PC-3 (cell line): ENCODE results near the gene RNF19B. TPM values are rescaled to one million over a fixed set of nuclear protein-coding genes. Genes with fewer than 3 reads are reported as not detected.

Experiments
- ATAC-seq: fragments of 200-7000 bp; cut with Tn5 transposase; 2 replicates; pipeline ENCODE4 v1.9.1; 2020; ENCODE audit warnings: mild to moderate bottlenecking, moderate library complexity
- BruUV-seq: library from RNA; stranded (reverse); fragments of 400-500 nt; replicated peaks from 2 replicates; lab custom pipeline; 2021; lab: Mats Ljungman, UMichigan
- CTCF ChIA-PET: fragments of 300-600 bp; sonication (Branson Sonifier 250); formaldehyde crosslinking; loops from one replicate; lab custom pipeline; 2022; ENCODE audit warnings: antibody characterized with exemption; lab: Charles Lee
- POLR2A ChIA-PET: fragments of 300-600 bp; sonication (Branson Sonifier 250); formaldehyde crosslinking; loops from one replicate; lab custom pipeline; 2022; ENCODE audit warnings: antibody characterized with exemption; ENCODE audit not compliant: unreplicated experiment; lab: Charles Lee
- DNase-seq: peaks from one replicate; pipeline ENCODE4 v3.0.0-alpha.2; 2015
- H2AFZ ChIP-seq: fragments of 300-600 bp; sonication (generic); 2 replicates; pipeline ENCODE4 v1.6.0; 2016; ENCODE audit warnings: antibody characterized with exemption, low read length
- H3F3A ChIP-seq: fragments of 300-600 bp; sonication (generic); one replicate; pipeline ENCODE4 v1.6.0; 2017; ENCODE audit warnings: antibody characterized with exemption, low read length, control low read depth, mild to moderate bottlenecking; ENCODE audit not compliant: unreplicated experiment
- H3K27ac ChIP-seq: fragments of 300-600 bp; sonication (generic); 2 replicates; pipeline ENCODE4 v1.5.1; 2016; ENCODE audit warnings: mild to moderate bottlenecking, low read length
- H3K27me3 ChIP-seq: fragments of 300-600 bp; sonication (generic); 2 replicates; pipeline ENCODE4 v1.6.1; 2016; ENCODE audit warnings: low read length, mixed read lengths
- H3K36me3 ChIP-seq: fragments of 300-600 bp; sonication (generic); 2 replicates; pipeline ENCODE4 v1.6.1; 2016; ENCODE audit warnings: low read depth, mixed run types, low read length, mixed read lengths
- H3K4me1 ChIP-seq: fragments of 300-600 bp; sonication (generic); 2 replicates; pipeline ENCODE4 v1.5.1; 2016; ENCODE audit warnings: low read length; ENCODE audit not compliant: insufficient read depth
- H3K4me2 ChIP-seq: fragments of 300-600 bp; sonication (generic); 2 replicates; pipeline ENCODE4 v1.6.0; 2016; ENCODE audit warnings: low read length
- H3K4me3 ChIP-seq: fragments of 300-600 bp; sonication (generic); 2 replicates; pipeline ENCODE4 v1.5.1; 2016; ENCODE audit warnings: mild to moderate bottlenecking, low read length, mixed read lengths
- H3K79me2 ChIP-seq: fragments of 300-600 bp; sonication (generic); 2 replicates; pipeline ENCODE4 v1.6.1; 2017; ENCODE audit warnings: low read length, mixed read lengths
- H3K9ac ChIP-seq: fragments of 300-600 bp; sonication (generic); 2 replicates; pipeline ENCODE4 v1.6.0; 2016; ENCODE audit warnings: mild to moderate bottlenecking, low read length
- H3K9me2 ChIP-seq: fragments of 300-600 bp; sonication (generic); replicated peaks from 2 replicates; pipeline ENCODE4 v1.6.1; 2016; ENCODE audit warnings: mixed run types, low read length, mixed read lengths
- H3K9me3 ChIP-seq: fragments of 300-600 bp; sonication (generic); 2 replicates; pipeline ENCODE4 v1.6.1; 2016; ENCODE audit warnings: low read length, mixed read lengths
- H4K20me1 ChIP-seq: fragments of 300-600 bp; sonication (generic); 2 replicates; pipeline ENCODE4 v1.6.1; 2016; ENCODE audit warnings: low read length, mixed read lengths
- EZH2 ChIP-seq: fragments of 300-600 bp; sonication (generic); IDR thresholded peaks from one replicate; pipeline ENCODE4 v1.6.1; 2017; ENCODE audit warnings: antibody characterized with exemption, mild to moderate bottlenecking, low read length; ENCODE audit not compliant: unreplicated experiment
- EZH2phosphoT487 ChIP-seq: fragments of 300-600 bp; sonication (generic); IDR thresholded peaks from 2 replicates; pipeline ENCODE4 v1.6.1; 2018; ENCODE audit warnings: mild to moderate bottlenecking, antibody characterized with exemption, low read length, borderline replicate concordance
- intact Hi-C: fragments of 100-400 bp; cut with micrococcal nuclease; formaldehyde crosslinking; loops from 2 replicates; pipeline ENCODE4 v1.9.0; 2023
- total RNA-seq: library from RNA; depleted of rRNA; stranded (reverse); fragments of >200 nt; gene quantifications from 2 replicates; pipeline ENCODE4 v1.2.3, GENCODE V29; 2014
- TF ChIP-seq, protein P1 (sequence below): fragments of 300-600 bp; sonication (generic); conservative IDR thresholded peaks from 2 replicates; pipeline ENCODE4 v1.5.1; 2017; ENCODE audit warnings: antibody characterized with exemption, low read depth, mild to moderate bottlenecking, low read length

Gene RNF19B
- total RNA-seq, 1 experiment from 2014 or later, result 17.9 TPM

DNA sequence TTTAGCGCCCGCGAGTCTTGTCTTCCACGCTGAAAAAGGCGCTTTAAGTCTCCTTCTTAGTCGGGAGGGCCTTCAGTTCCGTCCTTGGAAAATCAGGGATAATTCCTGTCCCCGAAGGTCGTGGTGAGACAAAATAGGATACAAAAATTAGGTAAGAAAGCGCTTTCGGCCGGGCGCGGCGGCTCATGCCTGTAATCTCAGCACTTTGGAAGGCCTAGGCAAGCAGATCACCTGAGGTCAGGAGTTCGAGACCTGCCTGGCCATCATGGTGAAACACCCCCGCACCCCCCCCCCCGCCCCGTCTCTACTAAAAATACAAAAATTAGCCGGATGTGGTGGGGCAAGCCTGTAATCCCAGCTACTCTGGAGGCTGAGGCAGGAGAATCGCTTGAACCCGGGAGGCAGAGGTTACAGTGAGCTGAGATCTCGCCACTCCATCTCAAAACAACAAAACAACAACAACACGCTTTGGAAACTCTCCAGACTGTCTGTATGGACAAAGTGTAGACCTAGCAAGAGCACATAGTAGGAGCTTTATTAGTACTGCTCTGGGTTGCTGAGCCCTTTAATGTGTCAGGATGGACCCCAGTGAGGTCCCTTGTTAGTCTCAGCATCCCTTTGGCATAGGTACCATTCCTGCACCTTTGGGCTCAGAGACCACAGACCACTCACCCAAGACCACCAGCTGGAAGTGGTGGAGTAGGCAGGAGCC is 62.6 kb downstream of the RNF19B start:
- no peaks in the 10 kb centered on the region for H4K20me1 ChIP-seq
- peaks cover 13% of the 10 kb centered on the region for H3K79me2 ChIP-seq
- H3F3A ChIP-seq, result no peaks in the 10 kb centered on the region
- DNase-seq (no peak), ATAC-seq (no peak)
- peak overlapping the region; percentile 99 for H3K4me2 ChIP-seq
- no peaks in the 10 kb centered on the region for H3K9me2 ChIP-seq
- ChIA-PET POLR2A (no interaction called here), CTCF (no interaction called here)
- intact Hi-C loops, result no loop called here
- TF ChIP-seq, protein P1, sequence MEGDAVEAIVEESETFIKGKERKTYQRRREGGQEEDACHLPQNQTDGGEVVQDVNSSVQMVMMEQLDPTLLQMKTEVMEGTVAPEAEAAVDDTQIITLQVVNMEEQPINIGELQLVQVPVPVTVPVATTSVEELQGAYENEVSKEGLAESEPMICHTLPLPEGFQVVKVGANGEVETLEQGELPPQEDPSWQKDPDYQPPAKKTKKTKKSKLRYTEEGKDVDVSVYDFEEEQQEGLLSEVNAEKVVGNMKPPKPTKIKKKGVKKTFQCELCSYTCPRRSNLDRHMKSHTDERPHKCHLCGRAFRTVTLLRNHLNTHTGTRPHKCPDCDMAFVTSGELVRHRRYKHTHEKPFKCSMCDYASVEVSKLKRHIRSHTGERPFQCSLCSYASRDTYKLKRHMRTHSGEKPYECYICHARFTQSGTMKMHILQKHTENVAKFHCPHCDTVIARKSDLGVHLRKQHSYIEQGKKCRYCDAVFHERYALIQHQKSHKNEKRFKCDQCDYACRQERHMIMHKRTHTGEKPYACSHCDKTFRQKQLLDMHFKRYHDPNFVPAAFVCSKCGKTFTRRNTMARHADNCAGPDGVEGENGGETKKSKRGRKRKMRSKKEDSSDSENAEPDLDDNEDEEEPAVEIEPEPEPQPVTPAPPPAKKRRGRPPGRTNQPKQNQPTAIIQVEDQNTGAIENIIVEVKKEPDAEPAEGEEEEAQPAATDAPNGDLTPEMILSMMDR, result no peak
- TF ChIP-seq EZH2phosphoT487, result no peak
- H3K9me3 ChIP-seq, result no peaks in the 10 kb centered on the region
- BruUV-seq, result TSS peak; percentile 63
- H3K4me1 ChIP-seq, result peaks cover 10% of the 10 kb centered on the region
- no peaks in the 10 kb centered on the region for H3K36me3 ChIP-seq
- no peaks in the 10 kb centered on the region for H3K27me3 ChIP-seq
- H3K4me3 ChIP-seq, result peak overlapping the region; percentile 80
- H3K27ac ChIP-seq, result no peak overlapping the region
- peak overlapping the region; percentile 99 for H2AFZ ChIP-seq
- H3K9ac ChIP-seq, result peak overlapping the region; percentile 76

DNA sequence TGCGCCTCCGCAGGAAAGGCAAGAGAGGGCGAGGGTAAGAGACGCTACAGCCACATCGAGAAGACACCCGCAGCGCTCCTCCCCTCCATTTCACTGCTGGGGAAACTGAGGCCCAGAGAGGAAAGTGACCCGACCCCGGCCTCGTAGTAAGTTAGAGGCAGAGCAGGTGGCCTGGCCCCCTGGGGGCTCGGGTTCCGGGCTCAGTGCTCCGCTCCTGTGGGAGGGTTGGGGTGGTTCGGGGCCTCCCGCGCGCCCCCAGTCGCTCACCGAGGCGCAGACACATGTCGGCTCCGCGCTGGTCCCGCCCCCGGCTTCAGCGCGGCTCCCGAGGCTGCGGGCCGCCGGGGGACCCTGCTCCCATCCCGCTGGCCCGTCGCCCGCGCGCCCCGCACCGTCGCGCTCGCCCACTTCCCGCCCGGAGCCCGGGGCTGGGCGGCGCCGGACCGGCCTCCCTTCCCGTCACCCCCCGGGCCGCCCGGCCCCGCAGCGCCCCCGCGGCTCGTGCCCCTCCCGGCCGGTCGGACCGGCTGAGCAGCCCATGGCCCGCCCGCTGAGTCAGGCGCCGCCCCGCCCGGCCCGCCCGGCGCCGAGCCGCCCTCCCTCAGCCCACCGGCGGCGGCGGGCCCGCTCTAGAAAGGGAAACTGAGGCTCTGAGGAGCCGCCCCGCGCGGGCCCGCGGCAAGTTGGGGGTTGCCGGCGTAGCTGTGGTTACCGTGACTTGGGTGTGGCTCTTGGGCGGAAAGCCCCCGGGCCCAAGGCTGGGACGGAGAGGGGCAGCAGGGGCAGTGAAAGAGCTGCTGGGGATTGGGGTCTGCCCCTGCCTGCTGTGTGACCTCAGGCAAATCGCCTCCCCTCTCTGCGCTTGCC is 63.4 kb downstream of the RNF19B start, which contains the start of gene TMEM54:
Gene TMEM54 (minus strand): TSS at position 434 of the 867 bp plus-strand sequence. CDS start 151 bp downstream, at position 283.
- H3K4me1 ChIP-seq, result peaks cover 10% of the 10 kb centered on the region
- no peaks in the 10 kb centered on the region for H3F3A ChIP-seq
- H3K27ac ChIP-seq, result no peak within 1 kb of the TSS
- BruUV-seq, result no TSS peak
- H3K9ac ChIP-seq, result peak within 1 kb of the TSS; percentile 77
- H4K20me1 ChIP-seq, result no peaks in the 10 kb centered on the region
- CTCF ChIA-PET, result no interaction called here
- H3K4me3 ChIP-seq, result peak within 1 kb of the TSS; percentile 92
- intact Hi-C loops, result no loop called here
- peak within 1 kb of the TSS; percentile 99 for H2AFZ ChIP-seq
- H3K27me3 ChIP-seq, result no peaks in the 10 kb centered on the region
- H3K79me2 ChIP-seq, result peaks cover 13% of the 10 kb centered on the region
- DNase-seq (peak; percentile 76), ATAC-seq (peak; percentile 79)
- peak within 1 kb of the TSS; percentile 100 for H3K4me2 ChIP-seq
- no peaks in the 10 kb centered on the region for H3K36me3 ChIP-seq
- TF ChIP-seq EZH2phosphoT487 (no peak), EZH2 (no peak)
- TF ChIP-seq, protein P1, result 0 out of 2 replicates have a peak, but pooled peaks have one; percentile 9
- POLR2A ChIA-PET, result no interaction called here
- H3K9me3 ChIP-seq, result no peaks in the 10 kb centered on the region
- no peaks in the 10 kb centered on the region for H3K9me2 ChIP-seq
